Lower leg skin (tissue), 4 donors: ENCODE data around the gene CDADC1. TPM values are rescaled to one million over a fixed set of nuclear protein-coding genes. Genes with fewer than 3 reads are reported as not detected.
A peak's percentile ranks its signal among the peaks of the same experiment; 100 is the strongest.

Experiments
- DNase-seq, 2 donors: peaks; one replicate each; pipeline ENCODE4 v3.0.0-alpha.2; 2019; ENCODE audit warnings: low spot score in 2 of 2
- H3K4me3 ChIP-seq: fragments of 200-600 bp; sonication (generic); 2 replicates; pipeline ENCODE4 v1.5.1; 2017; ENCODE audit warnings: mild to moderate bottlenecking, low read depth; ENCODE audit not compliant: poor library complexity, severe bottlenecking
- CTCF ChIP-seq, 3 donors: fragments of 450-650 bp; IDR thresholded peaks; one replicate each; pipeline ENCODE4 v1.5.1; 2016; ENCODE audit warnings: antibody characterized with exemption in 3 of 3, mild to moderate bottlenecking in 3 of 3, moderate library complexity in 2 of 3
- POLR2A ChIP-seq, 2 donors: fragments of 450-650 bp; IDR thresholded peaks; one replicate each; pipeline ENCODE4 v1.6.1; 2016 to 2017; ENCODE audit warnings: antibody characterized with exemption in 2 of 2, mild to moderate bottlenecking in 1 of 2, moderate library complexity in 1 of 2
- WGBS, 2 donors: methylation state at CpG; one replicate each; pipeline ENCODE4 v1.1.5; 2018; 5-methylcytosine and 5-hydroxymethylcytosine counted together
- intact Hi-C: fragments of 100-400 bp; cut with DNase I; formaldehyde crosslinking; loops from one replicate; pipeline ENCODE4 v1.15.0; 2023; ENCODE audit warnings: low total_unique reads
- total RNA-seq, 4 donors: library from RNA; depleted of rRNA; stranded (reverse); fragments of >200 nt; gene quantifications; one replicate each; pipeline ENCODE4 v1.1.0, GENCODE V29; 2016

CDADC1 gene
- 1 to 10 TPM in 3 of 4 donors, under 1 TPM in 1; 0.84 to 7.2 (median 1.9) TPM for total RNA-seq

GRCh38 chr13:49247643-49248621 lies at the start of gene CDADC1:
Gene CDADC1, plus strand, starts transcription at chr13:49247925. Its CDS starts 113 bp downstream, at chr13:49248038.
- H3K4me3 ChIP-seq, result peak within 1 kb of the TSS; percentile 80
- intact Hi-C loops, result no loop called here
- no peak for TF ChIP-seq POLR2A (IDR thresholded peaks at IDR 0.05)
- no peak for TF ChIP-seq CTCF (IDR thresholded peaks at IDR 0.05)
- peak; percentile 94 to 99 for DNase-seq
- WGBS, 2 donors, result 0% methylated on average over 52 to 53 of the region's 56 CpGs

GRCh38 chr13:49206641-49207040 lies 41.1 kb upstream of the CDADC1 start:
- no peak overlapping the region for H3K4me3 ChIP-seq
- no peak for TF ChIP-seq CTCF (IDR thresholded peaks at IDR 0.05)
- intact Hi-C loops, result no loop called here
- 89 to 91% methylated on average over 3 of the region's 3 CpGs for WGBS, 2 donors
- DNase-seq, result no peak

GRCh38 chr13:49208619-49209018 lies 39.1 kb upstream of the CDADC1 start:
- TF ChIP-seq CTCF (IDR thresholded peaks at IDR 0.05), result no peak
- no peak overlapping the region for H3K4me3 ChIP-seq
- 98% methylated on average over 4 of the region's 4 CpGs for WGBS, 2 donors
- intact Hi-C loops, result no loop called here
- no peak for DNase-seq

GRCh38 chr13:49210114-49210513 lies 37.6 kb upstream of the CDADC1 start:
- H3K4me3 ChIP-seq, result no peak overlapping the region
- TF ChIP-seq POLR2A (IDR thresholded peaks at IDR 0.05), result no peak
- no peak for TF ChIP-seq CTCF (IDR thresholded peaks at IDR 0.05)
- WGBS, 2 donors, result 93 to 100% methylated on average over 1 of the region's 1 CpG
- intact Hi-C loops, result no loop called here
- no peak for DNase-seq

GRCh38 chr13:49210669-49211068 lies 37.1 kb upstream of the CDADC1 start:
- no peak overlapping the region for H3K4me3 ChIP-seq
- intact Hi-C loops, result no loop called here
- DNase-seq, result no peak
- WGBS, 2 donors, result 87 to 96% methylated on average over 5 of the region's 5 CpGs
- no peak for TF ChIP-seq CTCF (IDR thresholded peaks at IDR 0.05)
- TF ChIP-seq POLR2A (IDR thresholded peaks at IDR 0.05), result no peak
